ENCODE measurements around the gene EPC1. TPM values are rescaled to one million over a fixed set of nuclear protein-coding genes. Genes with fewer than 3 reads are reported as not detected.

EPC1 gene
- total and polyA plus RNA-seq, 2 experiments from 2014 or later, result 10.6 to 12.5 TPM

GRCh38 chr10:32350811-32351350 is 3.9 kb upstream of the EPC1 start:
- Histone ChIP-seq H3K4me2 (ENCODE audit: unreplicated experiment) (no peak overlapping the region), H3K27ac (no peak overlapping the region), H3K4me1 (ENCODE audit: insufficient read depth) (0 out of 2 replicates have a peak, but pooled peaks cover 5% of the 10 kb centered on the region), H3K27me3 (replicated peaks; ENCODE audit: insufficient read depth) (no peaks in the 10 kb centered on the region), H4K20me1 (ENCODE audit: insufficient read depth) (peaks cover 10% of the 10 kb centered on the region), H3F3A (ENCODE audit: insufficient read depth) (peaks cover 1% of the 10 kb centered on the region), H3K9ac (no peak overlapping the region), H3K4me3 (no peak overlapping the region), H2AFZ (no peak overlapping the region), H3K9me2 (ENCODE audit: insufficient read depth) (no peaks in the 10 kb centered on the region), H3K79me2 (ENCODE audit: insufficient read depth) (peaks cover 85% of the 10 kb centered on the region), H3K36me3 (ENCODE audit: low read depth) (no peaks in the 10 kb centered on the region), H3K9me3 (ENCODE audit: low read depth) (no peaks in the 10 kb centered on the region)
- in situ Hi-C loops (cut with MboI), result no loop called here
- 66 to 68% methylated on average over 3 of the region's 3 CpGs for WGBS, 2 experiments (ENCODE audit: low coverage in 1 of 2, low lambda C conversion rate in 2 of 2, missing lambda C conversion rate in 2 of 2)
- TF ChIP-seq EZH2 (IDR thresholded peaks at IDR 0.05; ENCODE audit: insufficient read depth, poor library complexity, severe bottlenecking), result no peak
- TF ChIP-seq EZH2phosphoT487 (IDR thresholded peaks at IDR 0.05; ENCODE audit: insufficient read depth, low read depth), result no peak
- no peak for DNase-seq

GRCh38 chr10:32349968-32350738 is 3.2 kb upstream of the EPC1 start:
- Histone ChIP-seq H3K27ac (no peak overlapping the region), H3K36me3 (ENCODE audit: low read depth) (no peaks in the 10 kb centered on the region), H3K4me2 (ENCODE audit: unreplicated experiment) (no peak overlapping the region), H3K79me2 (ENCODE audit: insufficient read depth) (peaks cover 85% of the 10 kb centered on the region), H3F3A (ENCODE audit: insufficient read depth) (peaks cover 9% of the 10 kb centered on the region), H3K4me1 (ENCODE audit: insufficient read depth) (peaks cover 5% of the 10 kb centered on the region; the same call in 1 of the 2 replicates), H3K9me3 (ENCODE audit: low read depth) (no peaks in the 10 kb centered on the region), H3K4me3 (no peak overlapping the region), H4K20me1 (ENCODE audit: insufficient read depth) (peaks cover 17% of the 10 kb centered on the region), H3K9ac (no peak overlapping the region), H3K9me2 (ENCODE audit: insufficient read depth) (no peaks in the 10 kb centered on the region), H3K27me3 (replicated peaks; ENCODE audit: insufficient read depth) (no peaks in the 10 kb centered on the region), H2AFZ (no peak overlapping the region)
- in situ Hi-C loops (cut with MboI), result no loop called here
- DNase-seq, result no peak
- no peak for TF ChIP-seq EZH2phosphoT487 (IDR thresholded peaks at IDR 0.05; ENCODE audit: insufficient read depth, low read depth)
- TF ChIP-seq EZH2 (IDR thresholded peaks at IDR 0.05; ENCODE audit: insufficient read depth, poor library complexity, severe bottlenecking), result no peak
- WGBS, 2 experiments (ENCODE audit: low coverage in 1 of 2, low lambda C conversion rate in 2 of 2, missing lambda C conversion rate in 2 of 2), result 86 to 89% methylated on average over 7 of the region's 7 CpGs

DNA sequence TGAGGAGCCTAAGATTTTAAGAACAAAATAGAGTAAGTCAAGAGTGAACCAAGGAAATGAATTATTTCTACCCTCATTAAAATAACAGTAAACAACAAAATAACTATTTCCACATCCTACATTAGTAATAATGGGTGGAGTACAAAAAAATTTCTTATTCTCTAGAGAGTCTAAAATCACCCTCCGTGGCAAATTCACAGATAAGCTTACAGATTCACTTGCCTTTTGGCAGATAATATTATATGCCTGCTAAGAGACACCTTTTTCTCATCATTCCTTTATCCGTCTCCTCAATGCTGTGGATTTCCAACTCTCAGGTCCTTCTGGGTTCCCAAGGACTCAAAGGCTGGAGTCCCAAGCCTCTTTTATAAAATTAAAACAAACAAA is 2.2 kb upstream of the EPC1 start:
- Histone ChIP-seq H3K27ac (no peak overlapping the region), H3K27me3 (replicated peaks; ENCODE audit: insufficient read depth) (no peaks in the 10 kb centered on the region), H3K79me2 (ENCODE audit: insufficient read depth) (peaks cover 85% of the 10 kb centered on the region), H3K4me3 (no peak overlapping the region), H3K4me1 (ENCODE audit: insufficient read depth) (peaks cover 14% of the 10 kb centered on the region), H3K9ac (no peak overlapping the region), H3K36me3 (ENCODE audit: low read depth) (peaks cover 2% of the 10 kb centered on the region; the same call in 1 of the 2 replicates), H4K20me1 (ENCODE audit: insufficient read depth) (peaks cover 25% of the 10 kb centered on the region), H3K9me3 (ENCODE audit: low read depth) (no peaks in the 10 kb centered on the region), H3F3A (ENCODE audit: insufficient read depth) (peaks cover 14% of the 10 kb centered on the region), H3K4me2 (ENCODE audit: unreplicated experiment) (no peak overlapping the region), H2AFZ (no peak overlapping the region), H3K9me2 (ENCODE audit: insufficient read depth) (no peaks in the 10 kb centered on the region)
- in situ Hi-C loops (cut with MboI), result no loop called here
- DNase-seq, result no peak
- WGBS, 2 experiments (ENCODE audit: low coverage in 1 of 2, low lambda C conversion rate in 2 of 2, missing lambda C conversion rate in 2 of 2), result 95 to 96% methylated on average over 2 of the region's 2 CpGs
- no peak for TF ChIP-seq EZH2 (IDR thresholded peaks at IDR 0.05; ENCODE audit: insufficient read depth, poor library complexity, severe bottlenecking)

DNA sequence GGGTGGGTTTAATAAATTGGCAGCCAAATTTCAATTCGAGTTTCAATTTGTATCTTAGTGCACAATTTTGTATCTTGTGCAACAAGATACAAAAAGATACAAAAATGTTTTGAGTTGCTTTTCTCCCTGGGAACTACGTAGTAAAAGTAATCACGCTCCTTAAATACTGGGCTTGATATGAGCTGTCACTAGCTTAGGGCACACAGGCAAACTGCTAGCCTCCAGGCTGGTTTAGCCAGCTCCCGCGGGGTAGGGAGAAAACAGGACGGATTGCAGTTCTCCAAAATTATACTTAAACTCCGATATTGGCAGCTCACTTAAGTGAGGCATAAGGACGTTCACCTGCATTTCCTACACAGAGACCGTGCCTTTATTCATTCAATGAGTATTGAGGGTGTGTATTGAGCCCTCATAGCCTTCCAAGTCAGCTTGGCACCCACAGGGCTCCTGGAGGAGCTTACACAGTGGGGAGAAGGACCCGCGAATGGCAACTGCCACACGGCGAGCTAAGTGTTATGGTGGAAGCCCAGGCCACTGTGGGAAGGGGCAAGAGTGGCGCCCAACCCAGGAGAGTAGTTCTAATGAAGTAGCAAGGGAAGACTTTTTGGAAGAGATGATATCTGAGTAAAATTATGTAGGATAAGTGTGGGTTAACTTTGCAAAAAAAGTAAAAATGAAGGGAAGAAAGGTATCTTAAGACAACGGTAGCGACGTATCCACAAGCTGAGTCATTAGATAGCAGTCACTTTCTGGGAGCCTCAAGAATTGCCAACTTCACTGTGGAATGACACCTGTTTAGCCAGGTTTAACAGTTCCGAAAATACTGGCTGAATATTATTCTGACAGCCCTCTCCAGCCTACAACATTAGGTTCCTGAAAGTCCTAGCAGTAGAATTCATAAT is 1.6 kb upstream of the EPC1 start:
- in situ Hi-C loops (cut with MboI), result no loop called here
- Histone ChIP-seq H3K4me2 (ENCODE audit: unreplicated experiment) (no peak overlapping the region), H4K20me1 (ENCODE audit: insufficient read depth) (peaks cover 28% of the 10 kb centered on the region)

More for the DNA sequence above, 1.6 kb upstream of the EPC1 start:
- WGBS, 2 experiments (ENCODE audit: low coverage in 1 of 2, low lambda C conversion rate in 2 of 2, missing lambda C conversion rate in 2 of 2), result 90 to 92% methylated on average over 18 of the region's 18 CpGs
- TF ChIP-seq EZH2 (IDR thresholded peaks at IDR 0.05; ENCODE audit: insufficient read depth, poor library complexity, severe bottlenecking), result no peak
- no peak for TF ChIP-seq EZH2phosphoT487 (IDR thresholded peaks at IDR 0.05; ENCODE audit: insufficient read depth, low read depth)
- Histone ChIP-seq H3K4me1 (ENCODE audit: insufficient read depth) (peaks cover 21% of the 10 kb centered on the region), H3K79me2 (ENCODE audit: insufficient read depth) (peaks cover 85% of the 10 kb centered on the region), H3K9ac (no peak overlapping the region), H3K4me3 (no peak overlapping the region; the same call in 1 of the 2 replicates), H3K9me3 (ENCODE audit: low read depth) (no peaks in the 10 kb centered on the region), H3F3A (ENCODE audit: insufficient read depth) (peaks cover 14% of the 10 kb centered on the region), H3K27ac (no peak overlapping the region), H2AFZ (no peak overlapping the region), H3K9me2 (ENCODE audit: insufficient read depth) (no peaks in the 10 kb centered on the region), H3K36me3 (ENCODE audit: low read depth) (peaks cover 8% of the 10 kb centered on the region), H3K27me3 (replicated peaks; ENCODE audit: insufficient read depth) (no peaks in the 10 kb centered on the region)
- DNase-seq, result no peak

All from GM23248 (cell line).